ENCODE results near the gene HGS. TPM values are rescaled to one million over a fixed set of nuclear protein-coding genes. Genes with fewer than 3 reads are reported as not detected.
"Not testable (repeated sequence)": the region's sequence is repeated elsewhere in the genome, so short reads cannot be mapped to it uniquely, and the experiment has no call there.

HGS gene
- total and polyA plus RNA-seq, 2 experiments from 2014 or later, result 106 to 166 TPM

GRCh38 chr17:81737947-81738800 is 54.4 kb downstream of the HGS start:
- in situ Hi-C loops (cut with MboI), result no loop called here
- peaks cover 9% of the 10 kb centered on the region; the same call in 1 of the 2 replicates for H3K4me1 ChIP-seq (ENCODE audit: insufficient read depth)

GRCh38 chr17:81738801-81739393 is 55.1 kb downstream of the HGS start:
- in situ Hi-C loops (cut with MboI), result no loop called here
- H3K79me2 ChIP-seq (ENCODE audit: insufficient read depth), result no peaks in the 10 kb centered on the region
- H3K27me3 ChIP-seq (replicated peaks; ENCODE audit: insufficient read depth), result no peaks in the 10 kb centered on the region
- H4K20me1 ChIP-seq (ENCODE audit: insufficient read depth), result no peaks in the 10 kb centered on the region
- 73 to 75% methylated on average over 27 of the region's 27 CpGs for WGBS, 2 experiments (ENCODE audit: low coverage in 1 of 2, low lambda C conversion rate in 2 of 2, missing lambda C conversion rate in 2 of 2)
- TF ChIP-seq EZH2phosphoT487 (IDR thresholded peaks at IDR 0.05; ENCODE audit: insufficient read depth, low read depth) (no peak), EZH2 (IDR thresholded peaks at IDR 0.05; ENCODE audit: insufficient read depth, poor library complexity, severe bottlenecking) (no peak)
- no peak for DNase-seq
- H3K27ac ChIP-seq, result no peak overlapping the region
- H3K4me1 ChIP-seq (ENCODE audit: insufficient read depth), result peaks cover 9% of the 10 kb centered on the region; the same call in 1 of the 2 replicates
- H3K9me3 ChIP-seq (ENCODE audit: low read depth), result no peaks in the 10 kb centered on the region
- H3F3A ChIP-seq (ENCODE audit: insufficient read depth), result 0 out of 2 replicates have a peak, but pooled peaks cover 6% of the 10 kb centered on the region
- no peaks in the 10 kb centered on the region for H3K36me3 ChIP-seq (ENCODE audit: low read depth)
- H3K9me2 ChIP-seq (ENCODE audit: insufficient read depth), result no peaks in the 10 kb centered on the region
- no peak overlapping the region for H2AFZ ChIP-seq
- no peak overlapping the region for H3K4me3 ChIP-seq
- H3K4me2 ChIP-seq (ENCODE audit: unreplicated experiment), result no peak overlapping the region
- no peak overlapping the region for H3K9ac ChIP-seq

More at GRCh38 chr17:81737947-81738800, 54.4 kb downstream of the HGS start:
- Histone ChIP-seq H3K27me3 (replicated peaks; ENCODE audit: insufficient read depth) (no peaks in the 10 kb centered on the region), H2AFZ (no peak overlapping the region), H3K9me3 (ENCODE audit: low read depth) (no peaks in the 10 kb centered on the region), H4K20me1 (ENCODE audit: insufficient read depth) (no peaks in the 10 kb centered on the region), H3K4me3 (no peak overlapping the region), H3K4me2 (ENCODE audit: unreplicated experiment) (no peak overlapping the region), H3F3A (ENCODE audit: insufficient read depth) (0 out of 2 replicates have a peak, but pooled peaks cover 6% of the 10 kb centered on the region), H3K79me2 (ENCODE audit: insufficient read depth) (no peaks in the 10 kb centered on the region), H3K27ac (no peak overlapping the region), H3K36me3 (ENCODE audit: low read depth) (no peaks in the 10 kb centered on the region), H3K9me2 (ENCODE audit: insufficient read depth) (no peaks in the 10 kb centered on the region), H3K9ac (no peak overlapping the region)
- DNase-seq, result no peak
- TF ChIP-seq EZH2phosphoT487 (IDR thresholded peaks at IDR 0.05; ENCODE audit: insufficient read depth, low read depth) (no peak), EZH2 (IDR thresholded peaks at IDR 0.05; ENCODE audit: insufficient read depth, poor library complexity, severe bottlenecking) (no peak)
- WGBS, 2 experiments (ENCODE audit: low coverage in 1 of 2, low lambda C conversion rate in 2 of 2, missing lambda C conversion rate in 2 of 2), result 84 to 86% methylated on average over 31 of the region's 31 CpGs

- WGBS, 2 experiments (ENCODE audit: low coverage in 1 of 2, low lambda C conversion rate in 2 of 2, missing lambda C conversion rate in 2 of 2), result 89 to 92% methylated on average over 8 of the region's 8 CpGs
- H3K4me3 ChIP-seq; H3K4me1 ChIP-seq (ENCODE audit: insufficient read depth); H3K27ac ChIP-seq; H3K36me3 ChIP-seq (ENCODE audit: low read depth); in situ Hi-C loops (cut with MboI); H3K4me2 ChIP-seq (ENCODE audit: unreplicated experiment); H4K20me1 ChIP-seq (ENCODE audit: insufficient read depth); H3K9ac ChIP-seq; H2AFZ ChIP-seq; H3F3A ChIP-seq (ENCODE audit: insufficient read depth); H3K79me2 ChIP-seq (ENCODE audit: insufficient read depth); H3K9me3 ChIP-seq (ENCODE audit: low read depth); DNase-seq; H3K9me2 ChIP-seq (ENCODE audit: insufficient read depth); H3K27me3 ChIP-seq (replicated peaks; ENCODE audit: insufficient read depth): not testable (repeated sequence)
Measured at GRCh38 chr17:81739593-81739992, 55.8 kb downstream of the HGS start.

- DNase-seq, result no peak
- 0 out of 2 replicates have a peak, but pooled peaks cover 6% of the 10 kb centered on the region for H3F3A ChIP-seq (ENCODE audit: insufficient read depth)
- no peaks in the 10 kb centered on the region for H3K27me3 ChIP-seq (replicated peaks; ENCODE audit: insufficient read depth)
- H3K4me3 ChIP-seq, result no peak overlapping the region
- in situ Hi-C loops (cut with MboI), result no loop called here
- TF ChIP-seq EZH2 (IDR thresholded peaks at IDR 0.05; ENCODE audit: insufficient read depth, poor library complexity, severe bottlenecking) (no peak), EZH2phosphoT487 (IDR thresholded peaks at IDR 0.05; ENCODE audit: insufficient read depth, low read depth) (no peak)
- H2AFZ ChIP-seq, result no peak overlapping the region
- no peaks in the 10 kb centered on the region for H3K79me2 ChIP-seq (ENCODE audit: insufficient read depth)
- no peaks in the 10 kb centered on the region for H3K9me2 ChIP-seq (ENCODE audit: insufficient read depth)
- H4K20me1 ChIP-seq (ENCODE audit: insufficient read depth), result no peaks in the 10 kb centered on the region
- H3K9ac ChIP-seq, result no peak overlapping the region
- peaks cover 6% of the 10 kb centered on the region; the same call in 1 of the 2 replicates for H3K4me1 ChIP-seq (ENCODE audit: insufficient read depth)
- no peak overlapping the region for H3K4me2 ChIP-seq (ENCODE audit: unreplicated experiment)
- H3K27ac ChIP-seq, result no peak overlapping the region
- no peaks in the 10 kb centered on the region for H3K36me3 ChIP-seq (ENCODE audit: low read depth)
- 56 to 60% methylated on average over 14 to 28 of the region's 28 CpGs for whole genome bisulfite sequencing, 2 experiments (ENCODE audit: low coverage in 1 of 2, low lambda C conversion rate in 2 of 2, missing lambda C conversion rate in 2 of 2)
- no peaks in the 10 kb centered on the region for H3K9me3 ChIP-seq (ENCODE audit: low read depth)
Measured at GRCh38 chr17:81740395-81740961, 56.7 kb downstream of the HGS start.
